Astrocyte (in vitro differentiated cells and primary cell): ENCODE data around the gene STK36. TPM values are rescaled to one million over a fixed set of nuclear protein-coding genes. Genes with fewer than 3 reads are reported as not detected.

ENCODE experiments used
- DNase-seq: peaks from one replicate; pipeline ENCODE4 v3.0.0-alpha.2; 2010; ENCODE audit warnings: low read depth
- FAIRE-seq: peaks from 2 replicates; lab custom pipeline; 2011; peaks lifted over from hg19 to GRCh38; lab: Jason Lieb, UNC
- H2AFZ ChIP-seq: 2 replicates; pipeline ENCODE4 v1.6.0; 2012; ENCODE audit warnings: low read depth, low read length, inconsistent platforms
- H3K27ac ChIP-seq: 2 replicates; pipeline ENCODE4 v1.5.1; 2011; ENCODE audit warnings: low read depth, low read length, inconsistent platforms
- H3K27me3 ChIP-seq: 2 replicates; pipeline ENCODE4 v1.6.0; 2011; ENCODE audit warnings: low read length, inconsistent platforms; ENCODE audit not compliant: insufficient read depth
- H3K36me3 ChIP-seq: 2 replicates; pipeline ENCODE4 v1.5.1; 2011; ENCODE audit warnings: low read length, inconsistent platforms; ENCODE audit not compliant: insufficient read depth
- H3K4me1 ChIP-seq: 2 replicates; pipeline ENCODE4 v1.5.1; 2011; ENCODE audit warnings: low read length, inconsistent platforms; ENCODE audit not compliant: insufficient read depth
- H3K4me2 ChIP-seq: 2 replicates; pipeline ENCODE4 v1.6.0; 2012; ENCODE audit warnings: low read length, inconsistent platforms
- H3K4me3 ChIP-seq: 2 replicates; pipeline ENCODE4 v1.5.1; 2011; ENCODE audit warnings: low read depth, mild to moderate bottlenecking, low read length, inconsistent platforms; ENCODE audit not compliant: insufficient read depth
- H3K79me2 ChIP-seq: 2 replicates; pipeline ENCODE4 v1.6.0; 2012; ENCODE audit warnings: mild to moderate bottlenecking, low read length, inconsistent platforms; ENCODE audit not compliant: insufficient read depth
- H3K9ac ChIP-seq: 2 replicates; pipeline ENCODE4 v1.6.0; 2012; ENCODE audit warnings: mild to moderate bottlenecking, low read length, inconsistent platforms
- H3K9me3 ChIP-seq: 2 replicates; pipeline ENCODE4 v1.5.1; 2012; ENCODE audit warnings: low read depth, mild to moderate bottlenecking, low read length, inconsistent platforms; ENCODE audit not compliant: insufficient read depth
- H4K20me1 ChIP-seq: 2 replicates; pipeline ENCODE4 v1.6.0; 2012; ENCODE audit warnings: low read length, inconsistent platforms; ENCODE audit not compliant: insufficient read depth
- H3K27ac Mint-ChIP-seq: one replicate; pipeline ENCODE4 v1.8.0; 2021; ENCODE audit warnings: mild to moderate bottlenecking, mixed read lengths; ENCODE audit not compliant: unreplicated experiment
- H3K27me3 Mint-ChIP-seq: one replicate; pipeline ENCODE4 v1.8.0; 2021; ENCODE audit warnings: low read depth, mixed read lengths; ENCODE audit not compliant: unreplicated experiment
- H3K36me3 Mint-ChIP-seq: one replicate; pipeline ENCODE4 v1.8.0; 2021; ENCODE audit warnings: low read depth, mixed read lengths; ENCODE audit not compliant: unreplicated experiment
- H3K4me1 Mint-ChIP-seq: one replicate; pipeline ENCODE4 v1.8.0; 2021; ENCODE audit warnings: low read depth, mixed read lengths; ENCODE audit not compliant: unreplicated experiment
- H3K4me3 Mint-ChIP-seq: one replicate; pipeline ENCODE4 v1.8.0; 2021; ENCODE audit warnings: mild to moderate bottlenecking, moderate library complexity, mixed read lengths; ENCODE audit not compliant: unreplicated experiment
- H3K9me3 Mint-ChIP-seq: one replicate; pipeline ENCODE4 v1.8.0; 2021; ENCODE audit warnings: mild to moderate bottlenecking, mixed read lengths; ENCODE audit not compliant: unreplicated experiment
- CTCF ChIP-seq: IDR thresholded peaks from 2 replicates; pipeline ENCODE4 v1.5.1; 2011; ENCODE audit warnings: low read depth, mild to moderate bottlenecking, inconsistent platforms, low read length, moderate library complexity; ENCODE audit not compliant: insufficient read depth
- EZH2 ChIP-seq: IDR thresholded peaks from 2 replicates; pipeline ENCODE4 v1.6.1; 2012; ENCODE audit warnings: mild to moderate bottlenecking, low read length, inconsistent platforms; ENCODE audit not compliant: insufficient read depth
- total RNA-seq: library from RNA; stranded (reverse); gene quantifications from 2 replicates; pipeline ENCODE4 v1.2.1, GENCODE V29; 2021

STK36 gene
- total RNA-seq, 1 donor from 2014 or later, result 42.6 TPM

- Histone ChIP-seq H3K27ac (no peak overlapping the region), H3K4me1 (peaks cover 8% of the 10 kb centered on the region), H3K36me3 (peaks cover 59% of the 10 kb centered on the region), H3K79me2 (peaks cover 22% of the 10 kb centered on the region), H3K9me3 (no peaks in the 10 kb centered on the region), H2AFZ (no peak overlapping the region), H3K9ac (no peak overlapping the region), H3K4me2 (no peak overlapping the region), H4K20me1 (peaks cover 25% of the 10 kb centered on the region), H3K4me3 (no peak overlapping the region), H3K27me3 (no peaks in the 10 kb centered on the region)
- H3K9me3 Mint-ChIP-seq, result no peaks in the 10 kb centered on the region
- no peaks in the 10 kb centered on the region for H3K27me3 Mint-ChIP-seq
- DNase-seq (no peak), FAIRE-seq (no peak)
- TF ChIP-seq CTCF, result no peak
- no peak for TF ChIP-seq EZH2
- no peak overlapping the region for H3K27ac Mint-ChIP-seq
- no peak overlapping the region for H3K4me3 Mint-ChIP-seq
- no peaks in the 10 kb centered on the region for H3K4me1 Mint-ChIP-seq
- peaks cover 18% of the 10 kb centered on the region for H3K36me3 Mint-ChIP-seq
Measured at GRCh38 chr2:218648787-218649100, 23.1 kb upstream of the STK36 start.

- DNase-seq (no peak), FAIRE-seq (no peak)
- Mint-ChIP-seq H3K4me3 (no peak overlapping the region), H3K27me3 (no peaks in the 10 kb centered on the region), H3K36me3 (peaks cover 2% of the 10 kb centered on the region), H3K4me1 (peaks cover 5% of the 10 kb centered on the region), H3K9me3 (no peaks in the 10 kb centered on the region), H3K27ac (no peak overlapping the region)
- Histone ChIP-seq H3K4me2 (no peak overlapping the region), H3K36me3 (peaks cover 36% of the 10 kb centered on the region), H3K79me2 (peaks cover 57% of the 10 kb centered on the region), H3K9me3 (no peaks in the 10 kb centered on the region), H4K20me1 (peaks cover 26% of the 10 kb centered on the region), H3K27me3 (no peaks in the 10 kb centered on the region), H3K27ac (no peak overlapping the region), H2AFZ (no peak overlapping the region), H3K9ac (no peak overlapping the region), H3K4me3 (no peak overlapping the region), H3K4me1 (peaks cover 10% of the 10 kb centered on the region)
- TF ChIP-seq EZH2, result no peak
- no peak for TF ChIP-seq CTCF
Measured at GRCh38 chr2:218655751-218656150, 16.1 kb upstream of the STK36 start.

DNA sequence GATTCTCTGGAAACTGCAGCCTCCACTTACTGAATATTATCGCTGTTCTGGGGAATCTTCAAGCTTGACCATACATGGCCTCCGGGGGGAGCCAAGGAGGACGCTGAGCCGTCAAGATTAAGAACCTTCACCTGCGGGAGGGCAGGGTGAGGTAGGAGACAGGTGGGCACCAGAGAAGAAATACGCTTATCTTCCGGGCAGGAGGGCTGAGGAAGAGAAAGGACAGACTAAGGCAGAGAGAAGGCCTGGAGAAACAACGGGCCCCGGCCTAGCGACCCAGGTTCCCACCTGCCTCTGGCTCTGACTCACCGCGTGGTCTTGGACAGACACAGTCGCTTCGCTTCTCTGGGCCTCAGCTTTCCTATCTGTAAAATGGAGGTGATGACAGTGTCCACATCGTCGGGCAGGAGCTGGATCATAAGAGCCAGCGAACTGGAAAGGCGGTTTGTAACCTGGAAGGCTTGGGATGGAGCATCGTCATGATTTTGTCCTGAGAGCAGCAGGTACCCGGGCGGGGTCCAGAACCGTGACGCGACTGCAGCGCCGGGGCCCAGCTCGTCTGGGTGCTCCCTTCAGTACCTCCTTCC, 13.1 kb upstream of the STK36 start:
- FAIRE-seq (no peak), DNase-seq (peak; percentile 19)
- Histone ChIP-seq H4K20me1 (peaks cover 14% of the 10 kb centered on the region), H3K4me2 (peak overlapping the region; percentile 91), H2AFZ (peak overlapping the region; percentile 93), H3K27ac (peak overlapping the region; percentile 57), H3K4me3 (peak overlapping the region; percentile 86), H3K79me2 (peaks cover 66% of the 10 kb centered on the region), H3K4me1 (peaks cover 10% of the 10 kb centered on the region), H3K36me3 (peaks cover 35% of the 10 kb centered on the region), H3K27me3 (no peaks in the 10 kb centered on the region), H3K9me3 (no peaks in the 10 kb centered on the region), H3K9ac (peak overlapping the region; percentile 82)
- H3K27ac Mint-ChIP-seq, result peak overlapping the region; percentile 63
- peak overlapping the region; percentile 98 for H3K4me3 Mint-ChIP-seq
- no peaks in the 10 kb centered on the region for H3K9me3 Mint-ChIP-seq
- no peaks in the 10 kb centered on the region for H3K36me3 Mint-ChIP-seq
- no peaks in the 10 kb centered on the region for H3K27me3 Mint-ChIP-seq
- peaks cover 5% of the 10 kb centered on the region for H3K4me1 Mint-ChIP-seq
- no peak for TF ChIP-seq EZH2
- peak; percentile 44 for TF ChIP-seq CTCF
